C4-2B (cell line): ENCODE data around the gene WBP1.
"Not testable (repeated sequence)": the region's sequence is repeated elsewhere in the genome, so short reads cannot be mapped to it uniquely, and the experiment has no call there.

Experiments
- CTCF ChIP-seq: fragments of 450-650 bp; conservative IDR thresholded peaks from 2 replicates; pipeline ENCODE4 v1.5.1; 2017; ENCODE audit warnings: mild to moderate bottlenecking
- ZFX ChIP-seq: fragments of 450-650 bp; IDR thresholded peaks from 2 replicates; pipeline ENCODE4 v1.6.1; 2017

GRCh38 chr2:74460187-74460586 is 1.9 kb downstream of the WBP1 start:
- TF ChIP-seq CTCF, ZFX: not testable (repeated sequence)
